ENCODE measurements around the gene ISLR2. TPM values are rescaled to one million over a fixed set of nuclear protein-coding genes. Genes with fewer than 3 reads are reported as not detected.

Gene ISLR2
- polyA plus RNA-seq, 1 donor (not counting 4 experiments of a cell fraction or from before 2014, with no cell fraction given): not detected

DNA sequence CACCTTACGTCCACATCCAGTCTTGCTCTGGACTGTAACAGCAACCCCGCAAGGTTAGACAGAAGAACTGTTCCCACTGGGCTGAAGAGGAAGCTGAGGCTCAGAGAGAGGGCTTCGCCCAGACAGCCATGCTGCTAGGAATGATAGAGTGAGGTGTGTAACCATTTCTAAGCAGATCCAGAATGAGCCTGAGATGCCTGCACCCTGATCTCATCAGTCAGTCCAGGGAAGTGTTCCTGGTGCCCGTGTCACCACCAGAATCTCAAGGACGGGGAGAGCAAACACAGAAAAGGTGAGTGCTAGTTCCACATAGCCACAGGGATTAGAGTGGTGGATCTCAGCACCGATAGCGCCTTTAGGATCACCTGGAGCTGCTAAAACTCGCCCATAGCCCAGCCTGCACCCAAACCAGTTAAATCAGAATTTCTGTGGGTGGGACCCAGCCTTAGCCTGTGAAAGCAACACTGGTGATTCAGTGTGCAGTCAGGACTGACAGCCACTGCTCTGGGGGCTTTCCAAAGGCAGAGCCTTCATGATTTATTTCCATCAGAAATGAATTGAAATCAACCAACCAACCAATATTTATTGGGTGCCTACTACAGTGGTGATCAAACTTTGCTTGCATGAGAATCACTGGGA lies 55.4 kb downstream of the ISLR2 start:
- Histone ChIP-seq H3K4me3 (ENCODE audit: control insufficient read depth in 2 of 3, extremely low read depth in 1 of 3, insufficient read depth in 2 of 3, low read depth in 1 of 3, low read length in 3 of 3) (no peak overlapping the region), H3K79me2 (ENCODE audit: control insufficient read depth, insufficient read depth, low read length) (no peaks in the 10 kb centered on the region), H2AFZ (ENCODE audit: control insufficient read depth, low read length) (no peak overlapping the region), H3K9ac (ENCODE audit: control insufficient read depth, extremely low read depth, insufficient read depth, low read length) (no peak overlapping the region), H3K4me2 (ENCODE audit: control insufficient read depth, extremely low read depth, insufficient read depth, low read depth, low read length) (peak overlapping the region; percentile 13), H3K9me3 (ENCODE audit: control insufficient read depth, low read depth, low read length) (no peaks in the 10 kb centered on the region), H3K27ac (ENCODE audit: control insufficient read depth, insufficient read depth, low read length) (no peak overlapping the region), H4K20me1 (ENCODE audit: control insufficient read depth, extremely low read depth, insufficient read depth, low read length) (no peaks in the 10 kb centered on the region), H3K36me3 (ENCODE audit: control insufficient read depth in 2 of 2, extremely low read depth in 1 of 2, insufficient read depth in 2 of 2, low read length in 2 of 2) (no peaks in the 10 kb centered on the region), H3K4me1 (ENCODE audit: control insufficient read depth, extremely low read depth, insufficient read depth, low read length) (peaks cover 6% of the 10 kb centered on the region), H3K27me3 (ENCODE audit: control insufficient read depth, extremely low read depth, insufficient read depth, low read length) (peaks cover 11% of the 10 kb centered on the region), H3K9me1 (ENCODE audit: control insufficient read depth, extremely low read depth, insufficient read depth, low read length) (no peaks in the 10 kb centered on the region)
- no peak for TF ChIP-seq EZH2 (IDR thresholded peaks at IDR 0.05; ENCODE audit: low read length)
- TF ChIP-seq, protein P1, sequence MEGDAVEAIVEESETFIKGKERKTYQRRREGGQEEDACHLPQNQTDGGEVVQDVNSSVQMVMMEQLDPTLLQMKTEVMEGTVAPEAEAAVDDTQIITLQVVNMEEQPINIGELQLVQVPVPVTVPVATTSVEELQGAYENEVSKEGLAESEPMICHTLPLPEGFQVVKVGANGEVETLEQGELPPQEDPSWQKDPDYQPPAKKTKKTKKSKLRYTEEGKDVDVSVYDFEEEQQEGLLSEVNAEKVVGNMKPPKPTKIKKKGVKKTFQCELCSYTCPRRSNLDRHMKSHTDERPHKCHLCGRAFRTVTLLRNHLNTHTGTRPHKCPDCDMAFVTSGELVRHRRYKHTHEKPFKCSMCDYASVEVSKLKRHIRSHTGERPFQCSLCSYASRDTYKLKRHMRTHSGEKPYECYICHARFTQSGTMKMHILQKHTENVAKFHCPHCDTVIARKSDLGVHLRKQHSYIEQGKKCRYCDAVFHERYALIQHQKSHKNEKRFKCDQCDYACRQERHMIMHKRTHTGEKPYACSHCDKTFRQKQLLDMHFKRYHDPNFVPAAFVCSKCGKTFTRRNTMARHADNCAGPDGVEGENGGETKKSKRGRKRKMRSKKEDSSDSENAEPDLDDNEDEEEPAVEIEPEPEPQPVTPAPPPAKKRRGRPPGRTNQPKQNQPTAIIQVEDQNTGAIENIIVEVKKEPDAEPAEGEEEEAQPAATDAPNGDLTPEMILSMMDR (optimal IDR thresholded peaks at IDR 0.05 in 1 of 3, IDR thresholded peaks at IDR 0.05 in 1 of 3, conservative IDR thresholded peaks at IDR 0.05 in 1 of 3; ENCODE audit: extremely low read depth in 1 of 3, insufficient read depth in 2 of 3, low read length in 3 of 3): no peak
- dilution Hi-C loops (cut with MboI; ENCODE audit: extremely low pct_ligation_motif_present, low sequenced_read_pairs): no loop called here
- no peak for DNase-seq (ENCODE audit: low read depth, low spot score)
- FAIRE-seq: no peak

Small RNA genes within 50 kb of the gene (small RNA-seq; reads per million reads assigned to genes)
- 0 reads per million in 3 experiments for gene RF00017 (ENCODE audit: insufficient read length in 3 of 3, low read depth in 3 of 3, low replicate concordance in 1 of 3)

Other genes with a start within 250 kb of the ISLR2 start
- 8.8 to 14.8 TPM (median 9.2 TPM) in 3 replicates for gene LOXL1, start 204.1 kb upstream of the ISLR2 start, polyA plus RNA-seq
- 7.0 to 12.9 TPM (median 9.4 TPM) in 3 replicates for gene STOML1, start 138.3 kb upstream of the ISLR2 start, polyA plus RNA-seq
- 20.5 to 44.3 TPM (median 24.9 TPM) in 3 replicates for gene PML, start 135.9 kb upstream of the ISLR2 start, polyA plus RNA-seq
- not detected in 3 replicates for gene GOLGA6A, start 48.0 kb upstream of the ISLR2 start, polyA plus RNA-seq
- gene ISLR, start 43.1 kb downstream of the ISLR2 start, polyA plus RNA-seq: not detected in 3 replicates
- gene STRA6, start 72.2 kb downstream of the ISLR2 start, polyA plus RNA-seq: 0.09 TPM in 1 of 3 replicates, not detected in the others
- not detected in 3 replicates for gene CCDC33, start 105.7 kb downstream of the ISLR2 start, polyA plus RNA-seq
- 0.27 TPM in 1 of 3 replicates, not detected in the others for gene CYP11A1, start 237.1 kb downstream of the ISLR2 start, polyA plus RNA-seq